Pancreas (tissue), 10 donors: ENCODE measurements around the gene KRTAP1-1. TPM values are rescaled to one million over a fixed set of nuclear protein-coding genes. Genes with fewer than 3 reads are reported as not detected.
"Not testable (repeated sequence)": the region's sequence is repeated elsewhere in the genome, so short reads cannot be mapped to it uniquely, and the experiment has no call there.

Experiments
- ATAC-seq, 4 donors: fragments of 200-7000 bp; cut with Tn5 transposase; one replicate each; pipeline versions ENCODE4 v1.8.0 to v1.9.1; 2020; ENCODE audit warnings: mild to moderate bottlenecking in 4 of 4, moderate library complexity in 4 of 4
- DNase-seq, 6 donors: peaks; one replicate each; pipeline ENCODE4 v3.0.0-alpha.2; 2020
- FAIRE-seq: peaks from 2 replicates; lab custom pipeline; 2012; peaks lifted over from hg19 to GRCh38; lab: Jason Lieb, UNC
- H3K27ac ChIP-seq, 4 donors: fragments of 200-600 bp; sonication (generic); 1 replicate in 3 of 4; 2 replicates in 1 of 4; pipeline versions ENCODE4 v1.5.0 to v1.8.0; 2020
- H3K27me3 ChIP-seq, 4 donors: fragments of 200-600 bp; one replicate each; pipeline ENCODE4 v1.8.0; 2021
- H3K36me3 ChIP-seq, 3 donors: fragments of 200-600 bp; sonication (generic) in 1 of 3; one replicate each; pipeline versions ENCODE4 v1.5.0 to v1.8.0; 2020 to 2021
- H3K4me1 ChIP-seq, 3 donors: fragments of 200-600 bp; one replicate each; pipeline ENCODE4 v1.8.0; 2021
- H3K4me3 ChIP-seq, 4 donors: fragments of 200-600 bp; sonication (generic) in 2 of 4; one replicate each; pipeline versions ENCODE4 v1.5.0 to v1.8.0; 2020 to 2021
- H3K9me3 ChIP-seq, 4 donors: fragments of 200-600 bp; one replicate each; pipeline ENCODE4 v1.8.0; 2021
- CTCF ChIP-seq, 4 donors: fragments of 200-600 bp; sonication (generic) in 3 of 4; IDR thresholded peaks; one replicate each; pipeline versions ENCODE4 v1.5.0 to v1.8.0; 2021; ENCODE audit warnings: antibody characterized with exemption in 4 of 4
- WGBS, 2 donors: extraction: QIAGEN DNeasy Blood & Tissue Kit; methylation state at CpG; one replicate each; pipeline ENCODE4 v1.1.7; 2013; 5-methylcytosine and 5-hydroxymethylcytosine counted together
- intact Hi-C, 3 donors: fragments of 100-400 bp; cut with DNase I; formaldehyde crosslinking; loops; one replicate each; pipeline versions ENCODE4 v1.11.1 to v1.14.2; 2022
- polyA plus RNA-seq, 2 donors: library from polyadenylated mRNA; stranded (reverse); fragments of 200-250 nt; gene quantifications; one replicate each; pipeline ENCODE4 v1.2.3, GENCODE V29; 2013
- total RNA-seq, 6 donors: library from RNA; stranded (reverse); fragmentation: NEBNext Ultra II Directional in 4 of 6; extraction: Animal tissue kit (Norgen Biotek cat#: 25700) in 4 of 6; gene quantifications; one replicate each; pipeline versions ENCODE4 v1.2.1 to v1.2.4, GENCODE V29; 2021 to 2023
- donor health status: healthy with polysubstance abuse.
- donor health status: DM: no; HTN: no; CAD: no; lungs with moderate emphysema.
- donor health status: DM: no; HTN: no; CAD: no.
- donor health status: control.
- donor health status: control.
- donor health status: Bipolar disorder and iron deficiency.
- donor health status: DM: yes; HTN: yes; CAD: no.
- donor health status: DM: no; HTN: no; CAD: no.
- donor health status: DM: no; HTN: no; CAD: no.
- donor health status: DM: yes; HTN: yes; CAD: no.

KRTAP1-1 gene
- total and polyA plus RNA-seq, 8 donors, result 0.16 to 0.68 (median 0.39) TPM; not detected in 4

DNA sequence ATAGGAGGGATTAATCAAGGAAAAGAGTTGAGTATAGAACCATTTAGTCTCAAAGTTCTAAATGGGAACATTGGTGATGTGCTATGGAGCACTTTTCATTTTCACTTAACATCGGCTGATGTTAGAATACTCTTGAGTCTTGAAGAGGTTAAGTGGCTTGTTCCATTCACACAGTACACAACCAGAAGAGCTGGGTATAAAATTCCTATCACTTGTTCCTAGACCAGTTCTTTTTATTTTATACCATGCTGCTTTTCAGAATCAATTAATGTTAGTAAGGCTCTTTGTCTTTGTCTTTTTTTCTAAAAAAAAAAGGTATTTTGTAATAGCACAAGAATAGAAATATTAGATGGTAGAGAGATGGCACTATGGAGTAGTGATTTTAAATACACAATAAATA lies 1.7 kb upstream of the KRTAP1-1 start:
- DNase-seq (no peak), FAIRE-seq (no peak), ATAC-seq (no peak)
- H3K27me3 ChIP-seq, result peaks cover 0 to 4% (median under 1%) of the 10 kb centered on the region in 4 donors
- TF ChIP-seq CTCF (IDR thresholded peaks at IDR 0.05), result no peak
- intact Hi-C loops, result no loop called here
- H3K9me3 ChIP-seq, result no peaks in the 10 kb centered on the region
- peaks cover 0 to 7% (median 5%) of the 10 kb centered on the region in 3 donors for H3K4me1 ChIP-seq
- H3K4me3 ChIP-seq, result no peak overlapping the region
- WGBS, 2 donors, result 92 to 94% methylated on average over 1 of the region's 1 CpG
- no peaks in the 10 kb centered on the region for H3K36me3 ChIP-seq
- no peak overlapping the region for H3K27ac ChIP-seq

GRCh38 chr17:41037853-41038350 lies 3.3 kb downstream of the KRTAP1-1 start:
- intact Hi-C loops, result no loop called here
- no peak for DNase-seq
- Histone ChIP-seq H3K36me3 (no peaks in the 10 kb centered on the region), H3K4me1 (peaks cover 0 to 7% (median 5%) of the 10 kb centered on the region in 3 donors), H3K4me3 (no peak overlapping the region), H3K27me3 (no peaks in the 10 kb centered on the region), H3K27ac (no peak overlapping the region), H3K9me3 (no peaks in the 10 kb centered on the region)
- no peak for TF ChIP-seq CTCF (IDR thresholded peaks at IDR 0.05)
- WGBS, 2 donors, result 68 to 87% methylated on average over 2 of the region's 2 CpGs
- FAIRE-seq, result no peak
- ATAC-seq, result no peak

DNA sequence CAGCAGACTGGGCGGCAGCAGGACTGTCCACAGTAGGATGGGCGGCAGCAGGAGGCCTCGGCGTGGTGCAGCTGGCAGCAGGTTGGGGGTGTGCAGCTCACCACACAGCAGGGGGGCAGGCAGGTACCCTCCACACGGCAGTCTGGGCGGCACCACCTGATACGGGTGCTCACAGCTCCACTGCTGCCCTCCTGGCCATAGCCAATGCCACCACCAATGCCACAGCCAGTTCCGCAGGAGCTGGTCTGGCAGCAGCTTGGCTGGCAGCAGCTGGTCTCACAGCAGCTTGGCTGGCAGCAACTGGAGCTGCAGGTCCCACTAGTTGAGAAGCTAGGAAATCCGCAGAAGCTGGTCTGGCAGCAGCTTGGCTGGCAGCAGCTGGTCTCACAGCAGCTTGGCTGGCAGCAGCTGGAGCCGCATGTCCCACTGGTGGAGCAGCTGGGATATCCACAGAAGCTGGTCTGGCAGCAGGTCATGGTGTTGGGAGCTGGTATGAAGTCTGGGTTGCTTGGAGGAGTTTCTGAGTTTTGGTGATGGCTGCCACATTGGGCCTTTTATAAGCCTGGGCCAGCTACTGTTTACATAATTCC lies 6.8 kb downstream of the KRTAP1-1 start, which contains the start of gene KRTAP1-3:
Gene KRTAP1-3, minus strand, starts transcription at position 529 of the 590 bp plus-strand sequence. Its CDS starts 53 bp downstream, at position 476.
- H3K4me1 ChIP-seq, H3K36me3 ChIP-seq, H3K4me3 ChIP-seq, FAIRE-seq, H3K27ac ChIP-seq, H3K9me3 ChIP-seq, intact Hi-C loops, ATAC-seq, H3K27me3 ChIP-seq: not testable (repeated sequence)
- DNase-seq, result peak in 1 of 6 donors; percentile 33
- WGBS, 2 donors, result 78 to 83% methylated on average over 10 of the region's 10 CpGs

DNA sequence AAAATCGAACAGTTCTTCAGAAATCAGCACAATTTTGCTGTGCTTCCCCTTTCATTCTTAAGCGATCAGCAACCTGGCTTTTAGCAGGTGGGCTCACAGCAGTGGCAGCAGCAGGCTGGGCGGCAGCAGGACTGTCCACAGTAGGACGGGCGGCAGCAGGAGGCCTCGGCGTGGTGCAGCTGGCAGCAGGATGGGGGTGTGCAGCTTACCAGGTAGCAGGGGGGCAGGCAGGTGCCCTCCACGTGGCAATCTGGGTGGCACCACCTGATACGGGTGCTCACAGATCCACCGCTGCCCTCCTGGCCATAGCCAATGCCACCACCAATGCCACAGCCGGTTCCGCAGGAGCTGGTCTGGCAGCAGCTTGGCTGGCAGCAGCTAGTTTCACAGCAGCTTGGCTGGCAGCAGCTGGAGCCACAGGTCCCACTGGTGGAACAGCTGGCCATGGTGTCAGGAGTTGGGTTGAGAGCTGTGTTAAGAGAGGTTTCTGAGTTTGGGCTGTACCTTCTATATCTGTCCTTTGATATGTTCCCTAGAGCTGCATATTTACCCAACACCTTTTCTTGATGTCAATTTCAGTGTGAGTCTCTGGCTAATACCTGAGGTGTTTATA lies 11.5 kb downstream of the KRTAP1-1 start, which contains the start of gene KRTAP1-4:
Gene KRTAP1-4, minus strand, starts transcription at position 563 of the 613 bp plus-strand sequence. Its CDS starts 117 bp downstream, at position 446.
- no peaks in the 10 kb centered on the region for H3K4me1 ChIP-seq
- H3K36me3 ChIP-seq, result no peaks in the 10 kb centered on the region
- H3K9me3 ChIP-seq, result no peaks in the 10 kb centered on the region
- WGBS, 2 donors, result 72 to 77% methylated on average over 12 of the region's 12 CpGs
- FAIRE-seq (no peak), DNase-seq (peak in 3 of 6 donors; percentile 22 to 50 (median 42)), ATAC-seq (no peak)
- TF ChIP-seq CTCF (IDR thresholded peaks at IDR 0.05), result no peak
- H3K27ac ChIP-seq, result no peak within 1 kb of the TSS
- no peaks in the 10 kb centered on the region for H3K27me3 ChIP-seq
- intact Hi-C loops, result no loop called here
- no peak within 1 kb of the TSS for H3K4me3 ChIP-seq

- TF ChIP-seq CTCF (IDR thresholded peaks at IDR 0.05), result no peak
- Histone ChIP-seq H3K4me1 (no peaks in the 10 kb centered on the region), H3K9me3 (no peaks in the 10 kb centered on the region), H3K36me3 (no peaks in the 10 kb centered on the region), H3K27ac (no peak within 1 kb of the TSS), H3K27me3 (no peaks in the 10 kb centered on the region), H3K4me3 (no peak within 1 kb of the TSS)
- FAIRE-seq (no peak), ATAC-seq (peak in 1 of 4 donors; percentile 19), DNase-seq (peak in 4 of 6 donors; percentile 30 to 68 (median 40))
- intact Hi-C loops, result no loop called here
- 49 to 64% methylated on average over 9 of the region's 9 CpGs for WGBS, 2 donors
Measured at GRCh38 chr17:41026715-41027471, 14.4 kb downstream of the KRTAP1-1 start, which contains the start of gene KRTAP1-5. TSS of gene KRTAP1-5 (minus strand) at chr17:41027208. CDS start at chr17:41027155, 53 bp downstream.
